Measurements from ENCODE around the gene L2HGDH.

Gene L2HGDH

GRCh38 chr14:50355692-50356091 is 43.7 kb upstream of the L2HGDH start:
- DNase-seq (ENCODE audit: low read depth): no peak
- no peak for TF ChIP-seq CTCF (IDR thresholded peaks at IDR 0.05; ENCODE audit: insufficient read depth, low read depth, low read length, missing control alignments)
- no peak overlapping the region for H3K4me3 ChIP-seq (ENCODE audit: low read depth, low read length)

- DNase-seq (ENCODE audit: low read depth): no peak
- TF ChIP-seq CTCF (IDR thresholded peaks at IDR 0.05; ENCODE audit: insufficient read depth, low read depth, low read length, missing control alignments): no peak
- no peak overlapping the region for H3K4me3 ChIP-seq (ENCODE audit: low read depth, low read length)
Observed at GRCh38 chr14:50354527-50354926, 42.5 kb upstream of the L2HGDH start.

- no peak overlapping the region for H3K4me3 ChIP-seq (ENCODE audit: low read depth, low read length)
- TF ChIP-seq CTCF (IDR thresholded peaks at IDR 0.05; ENCODE audit: insufficient read depth, low read depth, low read length, missing control alignments): no peak
- no peak for DNase-seq (ENCODE audit: low read depth)
Observed at GRCh38 chr14:50353126-50353525, 41.1 kb upstream of the L2HGDH start.

GRCh38 chr14:50352584-50352983 is 40.6 kb upstream of the L2HGDH start:
- TF ChIP-seq CTCF (IDR thresholded peaks at IDR 0.05; ENCODE audit: insufficient read depth, low read depth, low read length, missing control alignments): no peak
- H3K4me3 ChIP-seq (ENCODE audit: low read depth, low read length): no peak overlapping the region
- DNase-seq (ENCODE audit: low read depth): no peak

- no peak for DNase-seq (ENCODE audit: low read depth)
- H3K4me3 ChIP-seq (ENCODE audit: low read depth, low read length): no peak overlapping the region
- TF ChIP-seq CTCF (IDR thresholded peaks at IDR 0.05; ENCODE audit: insufficient read depth, low read depth, low read length, missing control alignments): no peak
Observed at GRCh38 chr14:50350975-50351374, 38.9 kb upstream of the L2HGDH start.

- DNase-seq (ENCODE audit: low read depth): no peak
- H3K4me3 ChIP-seq (ENCODE audit: low read depth, low read length): no peak overlapping the region
- TF ChIP-seq CTCF (IDR thresholded peaks at IDR 0.05; ENCODE audit: insufficient read depth, low read depth, low read length, missing control alignments): no peak
Observed at GRCh38 chr14:50348933-50349332, 36.9 kb upstream of the L2HGDH start.

- DNase-seq (ENCODE audit: low read depth): no peak
- no peak overlapping the region for H3K4me3 ChIP-seq (ENCODE audit: low read depth, low read length)
- TF ChIP-seq CTCF (IDR thresholded peaks at IDR 0.05; ENCODE audit: insufficient read depth, low read depth, low read length, missing control alignments): no peak
Observed at GRCh38 chr14:50347521-50347920, 35.5 kb upstream of the L2HGDH start.
